T-helper 2 cell (primary cell): ENCODE measurements around the gene MIR17HG.
"Not testable (repeated sequence)": the region's sequence is repeated elsewhere in the genome, so short reads cannot be mapped to it uniquely, and the experiment has no call there.

Experiments
- DNase-seq, 5 experiments: peaks; one replicate each; pipeline versions ENCODE4 v3.0.0 to v3.0.0-alpha.2; 2012 to 2022
- total RNA-seq, 2 donors: gene quantifications; one replicate each; lab custom pipeline; 2026; lab: John Stamatoyannopoulos, UW

MIR17HG gene
- 40.6 to 42.7 reads per million in 2 donors for total RNA-seq

- DNase-seq: peak; percentile 70 to 94 (median 80)
These were observed at the start of gene MIR17HG for GRCh38 chr13:91347202-91347995. Gene MIR17HG, plus strand, starts transcription at chr13:91347687.

DNA sequence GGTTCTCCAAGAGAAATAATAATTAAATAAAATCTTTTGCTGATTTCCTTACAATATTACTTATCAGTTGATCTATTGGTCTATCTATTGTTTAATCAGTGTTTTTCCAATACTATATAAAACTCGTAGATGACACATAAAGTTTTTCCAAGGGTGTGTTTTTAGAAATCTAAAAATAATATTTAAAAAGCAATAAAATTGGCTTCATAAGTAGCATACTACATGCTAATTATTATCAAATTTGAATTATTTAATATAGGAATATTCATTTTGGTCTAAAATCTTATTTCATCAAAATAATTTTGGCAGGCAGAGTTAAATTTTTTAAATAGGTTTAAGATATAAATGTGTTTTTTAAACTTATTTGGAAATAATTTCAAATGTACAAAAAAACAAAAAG lies 49.4 kb upstream of the MIR17HG start:
- DNase-seq: no peak

GRCh38 chr13:91302111-91302510 lies 45.4 kb upstream of the MIR17HG start:
- DNase-seq: no peak

GRCh38 chr13:91303031-91303430 lies 44.5 kb upstream of the MIR17HG start:
- DNase-seq: no peak

DNA sequence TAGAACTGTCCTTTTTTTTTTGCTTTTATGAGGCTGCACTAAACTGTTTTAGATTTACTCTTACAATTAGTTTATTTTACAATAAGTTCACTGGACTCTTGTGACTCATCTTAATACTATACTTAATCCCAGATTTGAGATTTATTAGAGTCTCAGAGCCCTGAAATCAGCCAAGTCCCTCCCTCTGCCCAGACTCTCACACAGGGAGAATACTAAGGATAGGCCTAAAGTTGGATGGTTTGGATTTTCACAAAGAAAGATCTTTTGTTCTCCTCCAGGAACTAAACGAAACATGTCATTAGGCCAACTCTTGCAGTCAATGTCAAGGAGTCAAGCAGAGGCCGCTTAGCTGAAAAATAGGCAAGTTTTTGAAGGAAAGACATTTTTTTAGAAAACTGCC lies 42.7 kb upstream of the MIR17HG start:
- DNase-seq: no peak

DNA sequence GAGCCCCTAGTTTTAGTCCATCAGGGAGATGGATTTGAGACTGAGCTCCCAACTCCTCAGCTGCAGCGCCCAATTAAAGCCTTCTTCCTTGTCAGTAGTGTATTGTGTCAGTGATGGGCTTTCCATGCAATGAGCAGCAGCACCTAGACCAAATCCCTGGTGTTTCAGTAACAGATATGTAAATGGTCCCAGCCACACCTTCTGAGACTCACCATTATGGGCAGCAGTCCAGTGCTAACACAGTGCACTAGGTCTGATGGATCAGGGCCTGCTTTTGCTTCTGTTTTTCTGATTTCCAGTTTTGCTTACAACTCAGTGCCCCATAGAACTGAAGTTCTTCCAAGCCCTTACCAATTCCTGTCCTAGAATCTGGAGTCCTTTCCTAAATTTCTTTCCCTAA lies 41.8 kb upstream of the MIR17HG start:
- no peak for DNase-seq

GRCh38 chr13:91307887-91308286 lies 39.6 kb upstream of the MIR17HG start:
- no peak for DNase-seq

- peak in 1 of 5 experiments; percentile 17 for DNase-seq
These were observed 39.2 kb upstream of the MIR17HG start for GRCh38 chr13:91308299-91308698.

DNA sequence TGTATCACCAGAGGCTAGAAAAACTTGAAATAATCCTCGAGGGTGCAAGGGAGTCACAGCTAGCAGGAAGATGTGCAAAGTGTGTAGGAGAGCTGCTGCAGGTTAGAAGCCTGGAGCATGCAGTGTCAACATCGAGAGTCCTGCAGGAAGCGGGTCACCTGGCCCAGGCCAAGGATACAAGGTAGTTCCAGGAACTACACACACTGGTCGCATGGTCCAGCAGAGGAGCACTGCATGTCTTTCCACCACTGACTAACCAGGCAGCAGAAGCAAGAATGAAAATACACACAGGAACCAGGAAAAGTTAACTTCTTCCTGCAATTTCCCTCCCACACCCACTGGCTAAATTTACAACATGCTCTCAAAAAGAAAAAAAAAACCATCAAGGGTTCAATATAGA lies 36.0 kb upstream of the MIR17HG start:
- no peak for DNase-seq

- DNase-seq: no peak
These were observed 35.2 kb upstream of the MIR17HG start for GRCh38 chr13:91312324-91312723.

DNA sequence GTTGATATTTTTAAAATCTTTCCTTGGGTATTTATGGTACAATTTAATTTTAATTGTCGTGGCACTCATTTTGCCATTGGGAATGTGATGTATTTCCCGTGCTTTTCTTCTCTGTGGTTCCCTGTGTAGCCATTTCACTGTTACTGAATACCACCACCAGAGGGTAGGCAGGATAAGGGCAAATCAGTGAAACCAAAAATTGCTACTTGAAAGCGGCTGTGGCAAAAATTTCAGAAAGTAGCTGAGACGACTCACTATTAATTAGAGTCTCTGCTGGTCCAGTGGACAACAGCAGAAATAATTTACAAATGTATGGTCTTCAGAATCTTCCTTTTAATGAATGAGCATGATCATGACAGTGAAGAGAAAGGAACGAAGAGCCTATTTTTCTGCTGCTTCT lies 34.4 kb upstream of the MIR17HG start:
- peak in 2 of 5 experiments; percentile 19 to 31 for DNase-seq

DNA sequence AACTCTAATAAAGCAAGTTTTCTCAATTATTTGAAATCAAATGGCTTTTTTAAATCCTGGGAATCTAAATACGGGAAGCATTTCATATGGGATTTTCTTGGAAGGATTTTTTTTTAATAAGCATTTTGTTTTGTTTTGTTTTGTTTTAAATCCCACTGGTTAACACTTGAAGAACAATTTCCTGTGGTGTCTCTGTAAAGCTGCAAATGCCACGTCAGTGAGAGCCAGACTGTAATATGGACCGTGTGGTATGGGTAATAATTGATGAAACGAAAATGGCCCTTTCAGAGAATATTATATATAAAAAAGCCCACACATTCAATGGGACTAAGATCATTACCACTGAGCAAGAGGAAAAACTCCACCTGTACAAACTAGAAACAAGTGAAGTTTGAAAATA lies 33.9 kb upstream of the MIR17HG start:
- no peak for DNase-seq

GRCh38 chr13:91314888-91315287 lies 32.6 kb upstream of the MIR17HG start:
- DNase-seq: no peak

- DNase-seq: no peak
These were observed 28.6 kb upstream of the MIR17HG start for GRCh38 chr13:91318886-91319285.

GRCh38 chr13:91319996-91320395 lies 27.5 kb upstream of the MIR17HG start:
- DNase-seq: no peak

DNA sequence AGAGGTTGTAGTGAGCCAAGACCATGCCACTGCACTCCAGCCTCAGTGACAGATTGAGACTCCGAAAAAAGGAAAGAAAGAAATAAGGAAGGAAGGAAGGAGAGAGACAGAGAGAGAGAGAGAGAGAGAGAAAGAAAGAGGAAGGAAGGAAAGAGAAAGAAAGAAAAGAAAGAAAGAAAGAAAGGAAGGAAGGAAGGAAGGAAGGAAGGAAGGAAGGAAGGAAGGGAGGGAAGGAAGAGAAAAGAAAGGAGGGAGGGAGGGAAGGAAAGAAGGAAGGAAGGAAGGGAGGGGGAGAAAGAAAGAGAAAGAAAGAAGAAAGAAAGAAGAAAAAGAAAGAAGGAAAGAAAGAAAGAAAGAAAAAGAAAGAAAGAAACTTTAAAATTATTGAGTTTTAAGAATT lies 26.5 kb upstream of the MIR17HG start:
- not testable (repeated sequence) for DNase-seq

DNA sequence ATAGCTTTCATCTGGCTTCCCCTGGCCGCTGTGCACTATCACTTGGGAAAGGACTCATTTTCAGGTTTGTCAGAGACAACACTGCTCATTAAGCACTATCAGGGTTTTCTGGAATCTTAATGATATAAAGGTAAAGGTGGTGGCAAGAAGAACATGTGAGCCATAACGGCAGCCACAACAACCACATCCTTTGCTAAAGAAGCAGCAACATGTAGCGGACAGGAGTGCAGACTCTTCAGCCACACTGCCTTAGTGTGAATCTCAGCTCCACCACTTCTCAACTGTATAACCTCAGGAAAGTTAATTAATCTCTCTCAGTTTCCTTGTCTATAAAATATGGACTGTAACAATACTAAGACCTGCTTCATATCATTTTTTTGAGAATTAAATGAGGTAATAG lies 24.1 kb upstream of the MIR17HG start:
- DNase-seq: peak in 1 of 5 experiments; percentile 69

DNA sequence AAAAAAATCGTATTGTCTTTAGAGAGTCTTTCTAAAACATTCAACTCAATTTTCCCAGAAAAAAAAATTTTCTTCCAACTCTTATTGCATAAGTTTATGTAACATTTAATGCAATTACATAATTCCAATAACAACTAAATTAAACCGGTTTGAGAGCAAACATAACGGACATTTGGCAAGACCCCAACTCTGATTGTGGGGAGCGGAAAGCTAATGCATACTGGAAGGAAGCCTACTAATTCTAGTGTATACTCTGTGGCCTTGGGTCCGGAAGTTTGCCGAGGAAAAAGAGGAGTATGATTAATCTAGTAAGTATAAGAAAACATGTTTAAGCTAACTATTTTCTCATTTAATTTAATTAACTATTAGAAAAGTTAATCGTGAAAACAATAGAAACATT lies 21.3 kb upstream of the MIR17HG start:
- no peak for DNase-seq

DNA sequence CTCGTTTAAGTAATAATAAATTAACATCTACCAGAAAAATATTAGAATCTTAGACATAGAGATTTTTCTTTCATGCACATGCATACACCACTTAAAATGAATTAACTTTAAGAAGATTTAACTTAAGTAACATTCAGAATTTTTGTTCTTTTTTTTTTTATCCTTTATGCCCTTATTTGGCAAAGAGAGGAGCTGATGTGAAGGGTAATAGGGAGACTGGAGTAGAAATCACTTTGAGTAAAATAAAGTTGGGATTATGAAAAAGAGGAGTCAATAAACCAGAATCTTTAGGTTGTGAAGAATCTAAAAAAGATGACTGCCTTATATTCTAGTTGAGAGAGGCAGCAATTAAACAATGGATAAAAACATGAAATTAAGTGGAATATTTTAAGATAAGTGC lies 18.8 kb upstream of the MIR17HG start:
- DNase-seq: no peak

GRCh38 chr13:91329733-91330132 lies 17.8 kb upstream of the MIR17HG start:
- DNase-seq: no peak

DNA sequence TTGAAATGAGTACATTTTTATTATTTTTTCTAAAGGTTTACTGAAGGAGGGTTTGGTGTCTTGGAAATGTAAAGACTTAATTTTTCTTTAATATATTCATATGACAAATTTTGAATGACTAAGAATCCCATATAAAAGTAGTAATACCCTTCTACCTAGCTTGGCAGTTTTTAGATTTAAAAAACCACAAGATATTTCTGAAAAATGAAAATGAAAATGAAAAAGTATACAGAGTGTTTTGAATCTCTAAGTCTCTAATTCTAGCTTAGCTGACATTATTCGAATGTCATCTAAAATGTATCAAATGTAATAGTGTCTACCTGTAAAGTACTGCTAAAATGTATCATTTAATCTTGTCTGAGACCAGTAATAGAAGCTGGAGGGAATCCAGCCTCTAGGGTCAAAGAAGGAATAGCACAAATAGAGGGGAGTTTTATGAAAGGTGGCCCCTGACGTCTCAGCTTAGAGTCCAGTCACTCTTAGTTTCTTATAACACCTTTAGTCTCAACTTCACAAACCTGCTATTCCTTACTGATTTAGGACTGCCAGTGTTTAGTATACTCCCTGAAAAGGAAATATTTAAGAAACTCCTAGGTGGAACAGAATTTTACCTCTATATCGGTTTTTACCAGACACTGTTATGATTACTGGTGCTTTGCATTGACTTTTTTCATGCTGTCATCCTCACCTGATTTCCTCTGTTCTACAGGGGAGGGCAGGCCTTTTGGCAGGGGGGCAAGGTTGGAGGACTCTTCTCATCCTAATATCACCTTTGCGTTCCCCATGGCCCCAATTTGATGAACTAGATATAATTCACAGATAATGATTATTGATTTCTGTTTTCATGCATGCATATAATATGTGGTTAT lies 16.2 kb upstream of the MIR17HG start:
- DNase-seq: peak in 1 of 5 experiments; percentile 17

DNA sequence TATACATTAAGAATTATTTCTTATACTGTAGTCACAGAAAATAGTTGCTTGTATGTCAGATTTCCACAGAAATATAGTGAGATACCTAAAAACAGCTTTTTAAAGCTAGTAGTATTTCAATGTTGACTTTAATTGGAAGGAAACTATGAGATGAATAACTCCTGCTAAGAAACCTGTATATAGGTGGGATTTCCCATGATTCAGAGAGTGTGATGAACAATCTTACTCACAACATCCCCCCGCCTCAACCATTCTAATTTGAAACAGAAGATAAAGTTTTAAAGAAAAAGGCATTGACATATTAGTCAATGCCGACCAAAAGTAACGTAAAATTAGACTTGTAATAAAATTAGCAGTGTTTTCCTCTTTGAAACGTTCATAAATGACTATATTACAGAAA lies 1.4 kb upstream of the MIR17HG start:
- no peak for DNase-seq

GRCh38 chr13:91346850-91347201 lies 661 bp upstream of the MIR17HG start:
- DNase-seq: peak in 4 of 5 experiments; percentile 8 to 74 (median 12)
